Measurements from ENCODE around the gene SETD7. TPM values are rescaled to one million over a fixed set of nuclear protein-coding genes. Genes with fewer than 3 reads are reported as not detected.

Gene SETD7
- total RNA-seq, 2 experiments from 2014 or later: 12.4 to 12.5 TPM

DNA sequence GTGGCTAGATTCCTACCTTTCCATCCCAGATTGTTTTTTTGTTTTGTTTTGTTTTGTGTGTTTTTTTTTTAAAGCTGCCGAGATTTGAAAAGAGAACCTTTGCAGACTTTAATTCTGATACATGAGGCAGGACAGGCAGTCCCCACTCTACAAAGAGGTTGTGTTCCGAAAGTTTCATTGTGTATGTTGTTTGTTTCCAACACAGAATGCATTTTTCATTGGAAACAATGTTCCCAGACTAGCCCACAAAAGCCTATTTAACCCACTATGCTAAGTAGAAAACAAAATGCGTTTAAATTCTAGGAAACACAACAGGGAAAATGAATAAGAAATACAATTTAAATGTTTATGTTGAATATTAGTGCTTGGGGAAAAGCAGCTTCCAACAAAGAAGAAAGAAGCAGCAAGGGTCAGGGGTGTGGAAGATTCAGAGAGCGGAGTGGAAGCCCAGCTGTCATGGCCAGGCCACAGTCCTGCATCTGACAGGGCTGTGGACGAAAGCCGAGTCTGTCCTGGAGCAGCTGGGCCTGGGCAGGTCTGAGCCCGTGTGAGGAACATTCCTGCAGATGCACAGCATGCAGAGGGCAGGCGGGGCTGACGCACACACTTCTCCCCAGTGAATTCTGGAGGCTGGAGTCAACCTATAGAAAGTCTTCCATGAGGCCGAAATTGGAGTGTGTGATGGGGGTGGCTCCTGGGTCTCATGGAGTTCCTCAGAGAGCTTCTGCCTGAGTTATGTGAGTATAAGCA is 12.4 kb upstream of the SETD7 start:
- no peaks in the 10 kb centered on the region for H3K4me1 Mint-ChIP-seq
- no peaks in the 10 kb centered on the region for H3K27me3 Mint-ChIP-seq
- H3K9me3 Mint-ChIP-seq (ENCODE audit: low read depth): no peaks in the 10 kb centered on the region
- DNase-seq (no peak), ATAC-seq (no peak)
- H3K36me3 Mint-ChIP-seq (ENCODE audit: low read depth): no peaks in the 10 kb centered on the region
- H3K27ac Mint-ChIP-seq: no peak overlapping the region
- intact Hi-C loops (cut with DNase I, micrococcal nuclease): no loop called here
- POLR2A ChIA-PET: no interaction called here
- CTCF ChIA-PET: interaction anchor here (0.8 to 1.6 kb wide), 4 partner anchors 19 to 40 kb away, joined by 3 to 4 read pairs (median 3); no protein-coding TSS in a partner anchor
- no peak overlapping the region for H3K4me3 Mint-ChIP-seq

DNA sequence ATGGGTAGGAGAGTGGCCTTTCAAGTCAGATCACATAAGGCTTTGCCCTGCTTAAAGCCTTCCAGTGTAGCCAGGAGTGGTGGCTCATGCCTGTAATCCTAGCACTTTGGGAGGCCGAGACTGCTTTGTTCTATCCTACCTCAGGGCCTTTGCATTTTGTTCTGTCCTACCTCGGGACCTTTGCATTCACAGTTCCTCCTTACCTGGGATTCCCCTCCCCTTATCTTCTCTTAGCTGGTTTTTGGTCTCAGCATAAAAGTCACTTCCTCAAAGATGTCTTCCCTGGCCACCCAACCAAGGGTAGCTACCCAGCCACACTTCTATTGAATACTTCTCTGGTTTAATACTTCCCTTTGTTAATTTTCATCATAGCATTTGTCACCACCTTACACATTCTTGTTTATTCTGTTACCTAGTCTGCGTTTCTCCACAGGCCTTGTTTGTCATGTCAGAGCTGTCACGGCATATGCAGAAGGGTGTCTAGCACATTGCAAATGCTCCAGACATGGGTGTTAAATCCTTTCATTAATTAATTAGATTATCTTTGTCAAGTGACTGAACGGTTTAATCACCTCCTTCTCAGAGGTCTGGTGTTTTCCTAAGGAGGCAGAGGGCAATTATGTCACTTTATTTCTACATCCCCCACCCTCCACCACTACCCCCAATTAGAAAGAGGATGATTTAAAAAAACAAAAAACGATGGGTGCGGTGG is 11.3 kb upstream of the SETD7 start:
- ChIA-PET POLR2A (interaction anchor here (0.6 to 0.7 kb wide), 2 partner anchors 200 to 447 kb away, joined by 4 to 6 read pairs; no protein-coding TSS in a partner anchor), CTCF (interaction anchor here (0.6 to 1.6 kb wide), 3 partner anchors 22 to 509 kb away, joined by 3 to 4 read pairs (median 3); no protein-coding TSS in a partner anchor)
- Mint-ChIP-seq H3K4me1 (no peaks in the 10 kb centered on the region), H3K9me3 (ENCODE audit: low read depth) (no peaks in the 10 kb centered on the region), H3K27ac (no peak overlapping the region), H3K4me3 (no peak overlapping the region), H3K27me3 (no peaks in the 10 kb centered on the region), H3K36me3 (ENCODE audit: low read depth) (no peaks in the 10 kb centered on the region)
- no peak for DNase-seq
- intact Hi-C loops (cut with DNase I, micrococcal nuclease): no loop called here
- no peak for ATAC-seq

DNA sequence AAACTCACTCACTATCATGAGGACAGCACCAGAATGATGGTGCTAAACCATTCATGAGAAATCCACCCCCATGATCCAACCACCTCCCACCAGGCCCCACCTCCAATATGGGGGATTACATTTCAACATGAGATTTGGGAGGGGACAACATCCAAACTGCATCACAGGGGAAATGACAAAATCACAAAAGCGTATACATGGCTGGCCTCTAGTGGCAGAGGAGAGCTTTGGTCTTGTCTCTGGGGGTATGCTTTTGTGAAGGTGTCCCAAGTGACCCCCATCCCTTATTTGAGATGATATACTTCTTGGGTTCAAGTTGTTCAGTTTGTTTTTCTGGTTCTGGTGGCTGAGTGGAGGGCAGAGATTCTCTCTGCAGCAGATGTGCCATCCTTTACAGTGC is 8.5 kb upstream of the SETD7 start:
- peak; percentile 45 for ATAC-seq
- POLR2A ChIA-PET: no interaction called here
- intact Hi-C loops (cut with DNase I, micrococcal nuclease): no loop called here

DNA sequence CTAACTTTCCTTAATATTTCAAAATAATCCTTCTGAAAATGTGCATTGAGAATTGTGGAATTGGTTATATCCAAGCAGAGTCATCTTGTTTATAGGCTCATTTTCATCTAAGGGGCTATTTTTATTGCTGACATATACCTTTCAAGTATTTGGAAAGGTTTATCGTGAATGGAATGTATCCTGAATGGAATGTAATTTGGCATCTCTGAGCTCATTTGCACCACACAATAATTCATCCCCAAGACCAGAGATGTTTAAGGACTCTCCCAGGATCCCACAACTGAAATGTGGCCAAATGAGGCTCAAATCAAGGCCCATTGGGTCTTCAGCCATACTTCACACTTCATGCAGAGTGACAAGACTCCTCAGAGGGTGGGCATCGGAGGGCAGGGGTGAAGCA is 7.5 kb upstream of the SETD7 start:
- ChIA-PET CTCF (interaction anchor here (0.7 kb wide), 1 partner anchor 14 kb away, joined by 3 read pairs; no protein-coding TSS in a partner anchor), POLR2A (no interaction called here)
- no peaks in the 10 kb centered on the region for H3K36me3 Mint-ChIP-seq (ENCODE audit: low read depth)
- ATAC-seq (no peak), DNase-seq (no peak)
- peaks cover 22% of the 10 kb centered on the region for H3K4me1 Mint-ChIP-seq
- no peak overlapping the region for H3K27ac Mint-ChIP-seq
- no peaks in the 10 kb centered on the region for H3K27me3 Mint-ChIP-seq
- H3K4me3 Mint-ChIP-seq: no peak overlapping the region
- intact Hi-C loops (cut with DNase I, micrococcal nuclease): no loop called here
- H3K9me3 Mint-ChIP-seq (ENCODE audit: low read depth): no peaks in the 10 kb centered on the region

More for the DNA sequence above, 8.5 kb upstream of the SETD7 start:
- CTCF ChIA-PET: interaction anchor here (0.6 to 1.5 kb wide), 3 partner anchors 62 to 148 kb away, joined by 3 to 5 read pairs (median 3); no protein-coding TSS in a partner anchor
- Mint-ChIP-seq H3K4me3 (no peak overlapping the region), H3K27ac (no peak overlapping the region), H3K4me1 (peaks cover 14% of the 10 kb centered on the region), H3K9me3 (ENCODE audit: low read depth) (no peaks in the 10 kb centered on the region), H3K36me3 (ENCODE audit: low read depth) (no peaks in the 10 kb centered on the region), H3K27me3 (no peaks in the 10 kb centered on the region)
- DNase-seq: no peak

DNA sequence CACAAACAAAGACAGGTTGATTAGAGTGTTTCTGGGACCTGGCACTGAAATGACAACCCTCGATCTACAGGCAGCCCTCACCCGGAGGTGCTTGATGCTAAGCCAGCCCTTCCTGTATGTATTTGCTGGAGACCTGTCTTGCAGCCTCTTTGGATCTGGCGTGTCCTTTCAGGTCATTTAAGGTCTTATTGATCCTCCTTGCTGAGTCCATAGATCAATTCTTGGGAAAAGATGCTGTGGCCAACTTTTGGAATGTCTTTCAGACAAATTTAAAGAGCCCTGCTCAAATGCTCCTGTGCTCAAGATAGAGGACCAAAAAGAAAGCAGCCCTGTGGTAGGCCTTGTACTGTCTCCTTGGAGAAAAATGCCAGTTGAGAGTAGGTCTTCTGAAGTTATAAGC is 6.8 kb upstream of the SETD7 start:
- ChIA-PET CTCF (no interaction called here), POLR2A (no interaction called here)
- Mint-ChIP-seq H3K36me3 (ENCODE audit: low read depth) (no peaks in the 10 kb centered on the region), H3K9me3 (ENCODE audit: low read depth) (no peaks in the 10 kb centered on the region), H3K4me3 (no peak overlapping the region), H3K4me1 (peaks cover 26% of the 10 kb centered on the region), H3K27ac (no peak overlapping the region), H3K27me3 (no peaks in the 10 kb centered on the region)
- ATAC-seq (no peak), DNase-seq (no peak)
- intact Hi-C loops (cut with DNase I, micrococcal nuclease): no loop called here

DNA sequence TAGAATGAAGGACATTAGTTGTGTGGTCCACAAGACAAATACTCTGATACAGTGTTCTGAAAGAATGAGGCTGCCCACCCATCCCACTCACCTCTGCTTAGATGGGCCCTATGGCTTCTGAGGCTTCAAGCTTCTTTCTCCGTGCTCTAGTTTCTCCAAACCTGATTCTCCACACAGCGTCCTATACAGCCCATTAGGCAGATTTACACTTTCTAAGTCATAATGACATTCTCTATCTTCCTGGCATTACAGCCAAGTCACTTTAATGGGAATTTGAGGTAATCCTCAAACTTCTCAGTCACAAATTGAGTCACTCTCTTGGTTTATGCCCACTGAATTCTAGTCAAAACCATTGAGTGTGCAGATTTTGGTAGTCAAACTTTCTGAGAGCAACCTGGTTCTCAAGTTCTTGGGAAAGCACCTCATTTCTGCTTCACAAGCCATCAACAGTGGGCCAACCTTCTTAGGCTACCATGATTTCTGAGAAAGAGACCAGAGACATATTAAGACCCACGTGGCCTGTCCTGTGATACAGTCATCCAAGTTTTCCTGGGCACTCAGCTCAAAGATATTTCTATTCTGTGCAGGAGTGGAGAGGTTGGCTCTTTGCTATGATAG is 6.2 kb upstream of the SETD7 start:
- no peaks in the 10 kb centered on the region for H3K9me3 Mint-ChIP-seq (ENCODE audit: low read depth)
- H3K36me3 Mint-ChIP-seq (ENCODE audit: low read depth): no peaks in the 10 kb centered on the region
- peaks cover 33% of the 10 kb centered on the region for H3K4me1 Mint-ChIP-seq
- peak overlapping the region; percentile 43 for H3K27ac Mint-ChIP-seq
- ATAC-seq: no peak
- H3K4me3 Mint-ChIP-seq: no peak overlapping the region
- DNase-seq: no peak
- ChIA-PET CTCF (interaction anchor here (0.9 kb wide), 1 partner anchor 86 kb away, joined by 3 read pairs; no protein-coding TSS in a partner anchor), POLR2A (no interaction called here)
- intact Hi-C loops (cut with DNase I, micrococcal nuclease): no loop called here
- no peaks in the 10 kb centered on the region for H3K27me3 Mint-ChIP-seq

DNA sequence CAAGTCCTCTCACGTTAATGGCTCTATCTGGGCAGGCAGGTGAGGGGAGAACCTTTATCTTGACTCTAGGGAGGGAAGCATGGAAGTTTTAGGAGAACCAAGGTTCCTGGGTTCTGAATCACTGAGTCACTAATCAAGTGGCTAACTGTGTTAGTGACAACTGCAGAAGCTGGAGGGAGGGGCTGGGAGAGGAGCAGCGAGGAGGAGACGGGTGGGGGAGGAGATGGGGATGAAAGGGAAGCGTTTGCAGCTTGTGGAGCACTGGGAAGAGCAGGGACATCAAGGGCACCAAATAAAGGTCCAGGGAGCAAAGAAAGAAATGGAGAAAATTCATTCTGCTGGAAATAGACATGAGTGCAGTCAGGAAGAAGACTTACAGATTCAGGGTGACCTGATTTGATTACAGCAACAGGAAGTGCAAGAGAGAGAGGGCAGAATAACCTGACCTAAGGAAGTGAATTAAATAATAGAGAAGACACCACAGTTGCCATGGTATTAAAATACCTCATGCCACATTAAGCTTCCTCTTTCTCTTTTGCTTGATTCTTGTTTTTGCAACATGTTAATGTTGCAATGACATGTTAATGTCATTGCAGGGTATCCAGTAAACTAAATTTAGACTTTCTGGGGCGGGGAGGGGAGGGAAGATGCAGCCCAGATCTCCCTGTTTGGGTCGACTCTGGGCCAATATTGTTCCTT is 4.5 kb upstream of the SETD7 start:
- CTCF ChIA-PET: no interaction called here
- intact Hi-C loops (cut with DNase I, micrococcal nuclease): no loop called here
- no peak for ATAC-seq
- peaks cover 37% of the 10 kb centered on the region for H3K4me1 Mint-ChIP-seq
- POLR2A ChIA-PET: no interaction called here
- DNase-seq: no peak
- no peaks in the 10 kb centered on the region for H3K36me3 Mint-ChIP-seq (ENCODE audit: low read depth)
- H3K9me3 Mint-ChIP-seq (ENCODE audit: low read depth): no peaks in the 10 kb centered on the region
- peak overlapping the region; percentile 11 for H3K27ac Mint-ChIP-seq
- H3K27me3 Mint-ChIP-seq: no peaks in the 10 kb centered on the region
- H3K4me3 Mint-ChIP-seq: no peak overlapping the region

DNA sequence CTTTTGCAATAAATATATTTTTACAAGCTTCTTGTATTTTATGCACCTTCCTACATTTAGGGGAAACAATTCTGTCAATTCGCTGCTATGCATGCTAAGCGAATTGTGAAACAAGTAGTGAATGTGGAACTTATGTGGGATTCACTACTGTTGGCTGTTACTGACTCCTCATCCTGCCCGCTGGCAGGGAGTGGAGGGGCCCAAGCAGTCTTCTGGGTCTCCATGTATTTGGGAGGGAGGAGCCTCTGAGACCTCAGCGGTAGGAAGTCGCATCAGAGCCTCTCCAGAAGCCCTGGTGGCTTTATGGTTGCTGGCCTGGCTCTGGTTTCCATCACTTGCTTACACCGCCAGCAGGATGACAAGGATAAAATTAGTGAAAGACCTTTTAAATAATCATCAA is 3.7 kb upstream of the SETD7 start:
- H3K4me3 Mint-ChIP-seq: no peak overlapping the region
- ChIA-PET POLR2A (no interaction called here), CTCF (interaction anchor here (0.6 to 1.1 kb wide), 3 partner anchors 57 to 92 kb away, joined by 3 read pairs; no protein-coding TSS in a partner anchor)
- peaks cover 41% of the 10 kb centered on the region for H3K4me1 Mint-ChIP-seq
- H3K9me3 Mint-ChIP-seq (ENCODE audit: low read depth): no peaks in the 10 kb centered on the region
- DNase-seq: no peak
- no peak for ATAC-seq
- intact Hi-C loops (cut with DNase I, micrococcal nuclease): loop anchor here (5.0 to 10.0 kb wide), 8 partner anchors 98 to 1663 kb away; partner anchors contain the start of genes ELMOD2 (in 2 of the 2), NOCT (in 1 of the 2), SCOC (in 1 of the 2) and ZNF330 (in 1 of the 2)
- peaks cover 3% of the 10 kb centered on the region for H3K36me3 Mint-ChIP-seq (ENCODE audit: low read depth)
- H3K27ac Mint-ChIP-seq: no peak overlapping the region
- no peaks in the 10 kb centered on the region for H3K27me3 Mint-ChIP-seq

DNA sequence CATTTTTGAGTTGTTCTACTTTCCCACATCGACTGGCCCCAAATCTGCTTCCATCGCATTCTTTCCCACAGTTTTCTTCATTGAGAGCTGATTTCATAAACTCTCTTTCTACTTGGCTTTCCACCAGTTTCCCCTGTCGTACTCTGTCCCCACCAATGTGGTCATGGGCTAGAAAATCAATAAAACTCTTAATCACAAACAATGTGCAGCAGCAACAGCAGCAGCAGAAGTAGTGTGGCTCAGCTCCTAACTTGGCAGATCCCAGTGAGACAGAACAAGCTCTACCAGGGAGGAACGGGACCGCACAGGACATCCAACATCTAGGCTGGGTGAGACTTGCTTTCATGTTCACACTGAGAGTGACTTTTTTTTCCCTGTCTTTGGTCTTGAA is 3.1 kb upstream of the SETD7 start:
- no peak for DNase-seq
- peaks cover 44% of the 10 kb centered on the region for H3K4me1 Mint-ChIP-seq
- H3K27ac Mint-ChIP-seq: peak overlapping the region; percentile 58
- intact Hi-C loops (cut with DNase I, micrococcal nuclease): loop anchor here (5.0 to 10.0 kb wide), 8 partner anchors 98 to 1663 kb away; partner anchors contain the start of genes ELMOD2 (in 2 of the 2), NOCT (in 1 of the 2), SCOC (in 1 of the 2) and ZNF330 (in 1 of the 2)
- no peak for ATAC-seq
- CTCF ChIA-PET: interaction anchor here (0.6 to 1.1 kb wide), 4 partner anchors 28 to 141 kb away, joined by 3 to 4 read pairs (median 3); no protein-coding TSS in a partner anchor
- no peaks in the 10 kb centered on the region for H3K9me3 Mint-ChIP-seq (ENCODE audit: low read depth)
- no peak overlapping the region for H3K4me3 Mint-ChIP-seq
- POLR2A ChIA-PET: no interaction called here
- no peaks in the 10 kb centered on the region for H3K27me3 Mint-ChIP-seq
- peaks cover 4% of the 10 kb centered on the region for H3K36me3 Mint-ChIP-seq (ENCODE audit: low read depth)

DNA sequence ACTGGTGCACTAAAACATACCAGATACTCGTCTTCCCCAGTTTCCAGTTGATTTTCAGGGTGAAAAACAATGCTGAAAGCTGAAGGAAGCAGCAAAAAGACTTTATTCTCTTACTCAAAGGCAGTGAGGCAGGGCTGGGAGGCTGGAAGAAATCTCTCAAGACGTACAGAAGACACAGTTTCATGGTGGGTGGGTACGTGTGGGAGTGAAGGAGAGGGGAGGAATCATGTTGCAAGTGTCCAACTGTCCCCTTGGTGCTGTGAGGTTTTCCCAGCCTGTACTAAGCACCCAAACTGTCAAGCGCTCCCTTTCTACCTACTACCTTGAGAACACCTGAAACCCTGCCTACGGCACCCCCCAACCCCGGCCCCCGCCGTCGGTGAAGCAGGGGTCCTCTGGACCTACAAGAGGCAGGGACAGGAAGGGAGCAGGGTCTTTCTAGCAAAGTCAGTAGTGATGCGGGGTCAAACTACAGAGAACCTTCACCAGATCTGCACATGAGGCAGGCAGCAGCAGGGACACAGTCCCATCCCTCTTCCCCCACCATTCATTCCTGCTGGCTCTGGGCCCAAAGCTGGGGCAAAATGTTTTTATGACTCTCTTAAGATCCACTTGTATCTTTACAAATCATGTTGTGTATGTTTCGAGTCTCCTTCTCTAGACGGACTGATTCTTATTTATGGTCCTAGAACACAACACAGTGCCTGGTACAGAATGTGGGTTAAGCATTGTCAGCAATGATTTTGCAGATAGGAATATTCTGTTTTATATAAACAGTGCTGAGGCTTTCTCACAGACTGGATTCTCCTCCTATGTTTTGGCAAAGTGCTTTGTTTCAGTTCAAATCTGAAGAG is 2.4 kb upstream of the SETD7 start:
- ChIA-PET CTCF (interaction anchor here (0.6 to 1.5 kb wide), 5 partner anchors 27 to 140 kb away, joined by 3 to 4 read pairs (median 3); no protein-coding TSS in a partner anchor), POLR2A (no interaction called here)
- Mint-ChIP-seq H3K36me3 (ENCODE audit: low read depth) (peaks cover 4% of the 10 kb centered on the region), H3K27me3 (no peaks in the 10 kb centered on the region), H3K4me1 (peaks cover 50% of the 10 kb centered on the region), H3K4me3 (no peak overlapping the region), H3K27ac (peak overlapping the region; percentile 90), H3K9me3 (ENCODE audit: low read depth) (no peaks in the 10 kb centered on the region)
- ATAC-seq (no peak), DNase-seq (no peak)
- intact Hi-C loops (cut with DNase I, micrococcal nuclease): loop anchor here (5.0 to 10.0 kb wide), 8 partner anchors 99 to 1664 kb away; partner anchors contain the start of genes ELMOD2 (in 2 of the 2), NOCT (in 1 of the 2), SCOC (in 1 of the 2) and ZNF330 (in 1 of the 2)
